Measurements from ENCODE around the gene TSBP1. TPM values are rescaled to one million over a fixed set of nuclear protein-coding genes. Genes with fewer than 3 reads are reported as not detected.

TSBP1 gene
- total RNA-seq, 1 experiment from 2014 or later = not detected

- H2BK15ac ChIP-seq (ENCODE audit: low read depth, low read length) = no peak overlapping the region
- TF ChIP-seq, protein P1, sequence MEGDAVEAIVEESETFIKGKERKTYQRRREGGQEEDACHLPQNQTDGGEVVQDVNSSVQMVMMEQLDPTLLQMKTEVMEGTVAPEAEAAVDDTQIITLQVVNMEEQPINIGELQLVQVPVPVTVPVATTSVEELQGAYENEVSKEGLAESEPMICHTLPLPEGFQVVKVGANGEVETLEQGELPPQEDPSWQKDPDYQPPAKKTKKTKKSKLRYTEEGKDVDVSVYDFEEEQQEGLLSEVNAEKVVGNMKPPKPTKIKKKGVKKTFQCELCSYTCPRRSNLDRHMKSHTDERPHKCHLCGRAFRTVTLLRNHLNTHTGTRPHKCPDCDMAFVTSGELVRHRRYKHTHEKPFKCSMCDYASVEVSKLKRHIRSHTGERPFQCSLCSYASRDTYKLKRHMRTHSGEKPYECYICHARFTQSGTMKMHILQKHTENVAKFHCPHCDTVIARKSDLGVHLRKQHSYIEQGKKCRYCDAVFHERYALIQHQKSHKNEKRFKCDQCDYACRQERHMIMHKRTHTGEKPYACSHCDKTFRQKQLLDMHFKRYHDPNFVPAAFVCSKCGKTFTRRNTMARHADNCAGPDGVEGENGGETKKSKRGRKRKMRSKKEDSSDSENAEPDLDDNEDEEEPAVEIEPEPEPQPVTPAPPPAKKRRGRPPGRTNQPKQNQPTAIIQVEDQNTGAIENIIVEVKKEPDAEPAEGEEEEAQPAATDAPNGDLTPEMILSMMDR (conservative IDR thresholded peaks at IDR 0.05) = no peak
- no peaks in the 10 kb centered on the region for H3K27me3 ChIP-seq (ENCODE audit: insufficient read depth, low read length)
- no peak overlapping the region for H3K14ac ChIP-seq (ENCODE audit: insufficient read depth, low read length)
- no peaks in the 10 kb centered on the region for H3K79me1 ChIP-seq (ENCODE audit: insufficient read depth, low read depth, low read length, poor library complexity, severe bottlenecking)
- H3K9me3 ChIP-seq (ENCODE audit: control insufficient read depth, low read depth, low read length) = no peaks in the 10 kb centered on the region
- H3K4me1 Mint-ChIP-seq = no peaks in the 10 kb centered on the region
- H2BK12ac ChIP-seq (ENCODE audit: insufficient read length, low read depth, low read length) = no peak overlapping the region
- H3K9ac ChIP-seq (ENCODE audit: extremely low read depth, insufficient read length, low read length) = no peak overlapping the region
- no peak overlapping the region for H3K56ac ChIP-seq (ENCODE audit: insufficient read length, low read depth, low read length)
- H3K4me1 ChIP-seq (ENCODE audit: insufficient read depth, low read length) = no peaks in the 10 kb centered on the region; the same call in 1 of the 2 replicates
- H3K27ac ChIP-seq (ENCODE audit: insufficient read length, low read depth, low read length) = no peak overlapping the region
- no peak overlapping the region for H4K5ac ChIP-seq (ENCODE audit: insufficient read length, low read depth, low read length)
- no peak overlapping the region for H3K4ac ChIP-seq (ENCODE audit: low read depth, low read length)
- H3K79me2 ChIP-seq (ENCODE audit: insufficient read depth, low read length) = no peaks in the 10 kb centered on the region
- no peaks in the 10 kb centered on the region; the same call in 1 of the 2 replicates for H3K27me3 Mint-ChIP-seq (ENCODE audit: low read depth)
- H2BK5ac ChIP-seq (ENCODE audit: insufficient read length, low read length) = no peak overlapping the region
- no peak overlapping the region for H4K8ac ChIP-seq (replicated peaks; ENCODE audit: insufficient read length, low read depth, low read length)
- no peak overlapping the region for H3K27ac Mint-ChIP-seq
- no peak overlapping the region for H2AFZ ChIP-seq (ENCODE audit: low read length)
- H3T11ph ChIP-seq (ENCODE audit: low read length) = no peak overlapping the region
- no peak overlapping the region for H3K23ac ChIP-seq (ENCODE audit: insufficient read length, low read depth, low read length)
- no peak for DNase-seq
- H2BK20ac ChIP-seq (ENCODE audit: low read depth, low read length, poor library complexity, severe bottlenecking) = no peak overlapping the region
- H3K36me3 Mint-ChIP-seq (ENCODE audit: insufficient read depth in 1 of 3, low read depth in 3 of 3) = no peaks in the 10 kb centered on the region; a peak in 1 of 7 replicates
- H4K20me1 ChIP-seq (ENCODE audit: control insufficient read depth, insufficient read depth, insufficient read length) = no peaks in the 10 kb centered on the region
- no CpG with 5 or more reads among the region's 6 CpGs for WGBS (ENCODE audit: extremely low coverage, insufficient read length, low lambda C conversion rate)
- no peak overlapping the region for H3K4me3 Mint-ChIP-seq
- no peaks in the 10 kb centered on the region for H3K9me3 Mint-ChIP-seq
- no peak overlapping the region for H3K18ac ChIP-seq (ENCODE audit: insufficient read length, low read depth, low read length)
- H3K23me2 ChIP-seq (ENCODE audit: insufficient read length, low read depth, low read length, poor library complexity, severe bottlenecking) = no peaks in the 10 kb centered on the region
- no peak overlapping the region for H2AK5ac ChIP-seq (ENCODE audit: insufficient read length, low read length)
- H2BK120ac ChIP-seq (ENCODE audit: low read depth, low read length, poor library complexity, severe bottlenecking) = no peak overlapping the region
- H4K91ac ChIP-seq (ENCODE audit: insufficient read length, low read depth, low read length) = no peak overlapping the region
- no peak overlapping the region for H3K4me2 ChIP-seq (ENCODE audit: insufficient read depth, insufficient read length, low read length)
These were observed 19.8 kb upstream of the TSBP1 start for GRCh38 chr6:32391505-32391904.

Measured in H9 (cell line).